Measurements from ENCODE around the gene WBP2NL.

DNA sequence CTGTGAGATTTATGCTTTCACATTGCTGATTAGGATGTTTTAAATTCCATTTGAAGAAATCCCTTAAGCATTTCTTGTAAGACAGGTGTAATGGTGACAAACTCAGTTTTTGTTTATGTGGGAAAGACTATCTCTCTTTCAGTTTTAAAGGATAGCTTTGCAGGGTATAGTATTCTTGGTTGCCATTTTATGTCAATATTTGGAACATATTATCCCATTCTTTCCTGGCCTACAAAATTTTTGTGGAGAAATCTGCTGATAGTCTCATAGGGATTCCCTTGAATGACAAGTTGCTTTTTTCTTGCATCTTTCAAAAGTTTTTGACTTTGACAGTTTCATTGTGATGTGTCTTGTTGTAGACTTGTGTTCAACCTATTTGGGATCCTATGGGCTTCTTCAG lies 43.2 kb downstream of the WBP2NL start:
- TF ChIP-seq, protein P1, sequence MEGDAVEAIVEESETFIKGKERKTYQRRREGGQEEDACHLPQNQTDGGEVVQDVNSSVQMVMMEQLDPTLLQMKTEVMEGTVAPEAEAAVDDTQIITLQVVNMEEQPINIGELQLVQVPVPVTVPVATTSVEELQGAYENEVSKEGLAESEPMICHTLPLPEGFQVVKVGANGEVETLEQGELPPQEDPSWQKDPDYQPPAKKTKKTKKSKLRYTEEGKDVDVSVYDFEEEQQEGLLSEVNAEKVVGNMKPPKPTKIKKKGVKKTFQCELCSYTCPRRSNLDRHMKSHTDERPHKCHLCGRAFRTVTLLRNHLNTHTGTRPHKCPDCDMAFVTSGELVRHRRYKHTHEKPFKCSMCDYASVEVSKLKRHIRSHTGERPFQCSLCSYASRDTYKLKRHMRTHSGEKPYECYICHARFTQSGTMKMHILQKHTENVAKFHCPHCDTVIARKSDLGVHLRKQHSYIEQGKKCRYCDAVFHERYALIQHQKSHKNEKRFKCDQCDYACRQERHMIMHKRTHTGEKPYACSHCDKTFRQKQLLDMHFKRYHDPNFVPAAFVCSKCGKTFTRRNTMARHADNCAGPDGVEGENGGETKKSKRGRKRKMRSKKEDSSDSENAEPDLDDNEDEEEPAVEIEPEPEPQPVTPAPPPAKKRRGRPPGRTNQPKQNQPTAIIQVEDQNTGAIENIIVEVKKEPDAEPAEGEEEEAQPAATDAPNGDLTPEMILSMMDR (IDR thresholded peaks at IDR 0.05) = no peak
- TF ChIP-seq EP300 (IDR thresholded peaks at IDR 0.05) (no peak), POLR2A (IDR thresholded peaks at IDR 0.05) (no peak)

Data from gastroesophageal sphincter (tissue), 3 donors.